GM13977 (cell line): Measurements from ENCODE around the gene CNGB1.

Experiments used
- DNase-seq: peaks from one replicate; pipeline ENCODE4 v3.0.0; 2012; ENCODE audit warnings: low spot score
- CTCF ChIP-seq: IDR thresholded peaks from 2 replicates; pipeline ENCODE4 v1.5.1; 2012; ENCODE audit warnings: mild to moderate bottlenecking, control low read depth; ENCODE audit not compliant: insufficient read depth; ENCODE audit errors: extremely low read depth, missing control alignments
- in situ Hi-C: fragments of 300-500 bp; cut with MboI; formaldehyde crosslinking; loops from one replicate; pipeline ENCODE4 v1.12.0; 2022; ENCODE audit warnings: low sequenced_read_pairs, low pct_unique_long_range_greater_than_20kb, mixed read lengths, inconsistent platforms; ENCODE audit not compliant: unreplicated experiment

Gene CNGB1

DNA sequence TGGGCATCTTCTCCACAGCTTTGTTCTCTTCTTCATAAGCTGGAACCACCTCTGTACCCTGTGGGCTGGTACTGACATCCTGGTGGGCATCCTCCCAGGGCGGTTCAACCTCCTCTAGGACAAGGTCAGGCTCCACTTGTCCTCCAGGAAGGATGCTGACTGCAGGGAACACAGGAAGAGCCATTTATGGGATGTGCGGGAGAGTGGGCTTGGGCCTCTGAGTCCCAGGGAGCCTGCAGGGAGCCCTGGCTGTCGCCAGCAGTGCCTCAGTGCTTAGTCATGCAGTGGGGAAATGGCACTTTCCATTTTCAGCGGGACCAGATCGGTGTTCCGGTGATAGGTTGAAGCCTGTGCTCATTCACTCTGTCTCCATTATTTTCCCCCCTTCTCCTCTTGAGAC lies 20.5 kb downstream of the CNGB1 start:
- no peak for DNase-seq
- TF ChIP-seq CTCF = no peak
- in situ Hi-C loops = no loop called here

GRCh38 chr16:57949595-57950238 lies 21.2 kb downstream of the CNGB1 start:
- in situ Hi-C loops = no loop called here
- no peak for DNase-seq
- no peak for TF ChIP-seq CTCF

DNA sequence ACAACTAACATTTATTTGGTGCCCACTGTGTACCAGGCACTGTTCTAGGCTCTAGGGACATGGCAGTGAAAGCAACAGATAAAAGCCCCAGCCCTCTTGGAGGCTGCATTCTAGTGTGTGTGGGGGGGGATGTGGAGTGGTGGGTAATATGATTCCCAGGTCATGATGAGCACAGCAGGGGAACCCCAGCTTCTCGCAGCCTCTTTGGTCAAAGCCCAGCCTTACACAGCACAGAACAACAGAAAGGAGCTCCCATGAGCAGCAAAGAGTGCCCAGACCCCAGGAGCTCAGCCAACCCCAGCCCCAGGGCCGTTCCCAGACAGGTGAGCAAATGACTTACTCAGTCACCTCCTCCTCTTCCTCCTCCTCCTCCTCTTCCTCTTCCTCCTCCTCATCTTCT lies 21.9 kb downstream of the CNGB1 start:
- DNase-seq = no peak
- no peak for TF ChIP-seq CTCF
- in situ Hi-C loops = no loop called here

GRCh38 chr16:57948027-57948426 lies 22.9 kb downstream of the CNGB1 start:
- no peak for TF ChIP-seq CTCF
- DNase-seq = no peak
- in situ Hi-C loops = no loop called here

GRCh38 chr16:57947261-57947660 lies 23.7 kb downstream of the CNGB1 start:
- no peak for TF ChIP-seq CTCF
- in situ Hi-C loops = no loop called here

DNA sequence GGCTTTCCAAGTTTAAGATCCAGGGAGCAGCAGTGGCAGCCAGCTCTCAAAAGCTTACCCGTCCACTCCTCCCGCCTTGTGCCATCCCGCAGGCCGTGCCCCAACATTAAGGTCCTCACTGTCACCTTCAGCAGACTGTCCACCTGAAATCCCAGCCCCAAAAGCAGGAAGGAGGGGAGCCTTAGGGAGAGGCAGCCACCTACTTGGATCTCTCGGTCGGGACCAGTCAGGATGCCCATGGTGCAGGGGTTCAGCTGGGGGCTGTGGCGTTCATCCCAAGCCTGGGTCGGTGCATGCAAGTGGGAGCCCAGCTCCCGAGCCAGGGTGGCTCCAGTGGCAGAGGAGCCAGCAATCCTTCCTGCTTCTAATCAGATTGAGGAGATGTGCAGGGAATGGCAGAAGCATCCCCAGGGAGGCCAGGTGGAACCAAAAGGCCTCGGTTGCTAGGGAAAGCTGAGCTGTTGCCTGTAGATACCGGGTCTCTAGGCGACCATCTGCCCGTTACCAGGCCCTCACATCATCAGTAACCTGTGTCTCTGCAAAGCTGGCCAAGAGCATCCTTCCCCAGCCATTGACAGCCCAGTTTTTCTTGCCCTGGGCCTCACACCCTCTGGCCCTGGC lies 24.6 kb downstream of the CNGB1 start:
- in situ Hi-C loops = no loop called here
- no peak for DNase-seq
- TF ChIP-seq CTCF = no peak

More at GRCh38 chr16:57947261-57947660, 23.7 kb downstream of the CNGB1 start:
- no peak for DNase-seq
